ENCODE data around the gene MACROD2. TPM values are rescaled to one million over a fixed set of nuclear protein-coding genes. Genes with fewer than 3 reads are reported as not detected.

Gene MACROD2
- total RNA-seq, 1 experiment from 2014 or later, result 1.6 TPM

- peaks cover 0 to 9% (median 5%) of the 10 kb centered on the region in 3 experiments; a peak in 3 of 7 replicates for H3K36me3 Mint-ChIP-seq (ENCODE audit: insufficient read depth in 1 of 3, low read depth in 3 of 3)
- WGBS (ENCODE audit: extremely low coverage, insufficient read length, low lambda C conversion rate), result no CpG with 5 or more reads among the region's 3 CpGs
- no peaks in the 10 kb centered on the region for H3K79me2 ChIP-seq (ENCODE audit: insufficient read depth, low read length)
- H2AK5ac ChIP-seq (ENCODE audit: insufficient read length, low read length), result no peak overlapping the region
- no peaks in the 10 kb centered on the region for H3K27me3 ChIP-seq (ENCODE audit: insufficient read depth, low read length)
- no peak overlapping the region for H2BK120ac ChIP-seq (ENCODE audit: low read depth, low read length, poor library complexity, severe bottlenecking)
- no peak overlapping the region for H3T11ph ChIP-seq (ENCODE audit: low read length)
- H3K23me2 ChIP-seq (ENCODE audit: insufficient read length, low read depth, low read length, poor library complexity, severe bottlenecking), result no peaks in the 10 kb centered on the region
- no peaks in the 10 kb centered on the region for H4K20me1 ChIP-seq (ENCODE audit: control insufficient read depth, insufficient read depth, insufficient read length)
- no peak overlapping the region for H4K5ac ChIP-seq (ENCODE audit: insufficient read length, low read depth, low read length)
- H3K23ac ChIP-seq (ENCODE audit: insufficient read length, low read depth, low read length), result no peak overlapping the region
- H3K4me1 Mint-ChIP-seq, result peaks cover 24 to 26% of the 10 kb centered on the region in 2 experiments
- H3K4ac ChIP-seq (ENCODE audit: low read depth, low read length), result no peak overlapping the region
- no peak for TF ChIP-seq CTCF (conservative IDR thresholded peaks at IDR 0.05)
- H2AFZ ChIP-seq (ENCODE audit: low read length), result no peak overlapping the region
- no peaks in the 10 kb centered on the region for H3K4me1 ChIP-seq (ENCODE audit: insufficient read depth, low read length)
- H3K27ac Mint-ChIP-seq, result peak overlapping the region; percentile 11 to 82 (median 81); a peak in 5 of 7 replicates
- H3K27me3 Mint-ChIP-seq (ENCODE audit: low read depth), result no peaks in the 10 kb centered on the region
- H3K56ac ChIP-seq (ENCODE audit: insufficient read length, low read depth, low read length), result no peak overlapping the region
- H4K8ac ChIP-seq (replicated peaks; ENCODE audit: insufficient read length, low read depth, low read length), result no peak overlapping the region
- H3K4me3 Mint-ChIP-seq, result no peak overlapping the region
- no peak overlapping the region for H3K27ac ChIP-seq (ENCODE audit: insufficient read length, low read depth, low read length)
- H3K79me1 ChIP-seq (ENCODE audit: insufficient read depth, low read depth, low read length, poor library complexity, severe bottlenecking), result no peaks in the 10 kb centered on the region
- peaks cover 3 to 7% of the 10 kb centered on the region in 2 experiments; a peak in 4 of 5 replicates for H3K9me3 Mint-ChIP-seq
- no peaks in the 10 kb centered on the region for H3K9me3 ChIP-seq (ENCODE audit: control insufficient read depth, low read depth, low read length)
- no peak overlapping the region for H3K4me2 ChIP-seq (ENCODE audit: insufficient read depth, insufficient read length, low read length)
- no peak overlapping the region for H2BK15ac ChIP-seq (ENCODE audit: low read depth, low read length)
- no peak overlapping the region for H4K91ac ChIP-seq (ENCODE audit: insufficient read length, low read depth, low read length)
- H3K18ac ChIP-seq (ENCODE audit: insufficient read length, low read depth, low read length), result no peak overlapping the region
- DNase-seq, result no peak
- H3K9ac ChIP-seq (ENCODE audit: extremely low read depth, insufficient read length, low read length), result no peak overlapping the region
- H3K14ac ChIP-seq (ENCODE audit: insufficient read depth, low read length), result no peak overlapping the region
- H2BK12ac ChIP-seq (ENCODE audit: insufficient read length, low read depth, low read length), result no peak overlapping the region
- no peak overlapping the region for H2BK5ac ChIP-seq (ENCODE audit: insufficient read length, low read length)
- H2BK20ac ChIP-seq (ENCODE audit: low read depth, low read length, poor library complexity, severe bottlenecking), result no peak overlapping the region
These were observed 1501.3 kb downstream of the MACROD2 start for GRCh38 chr20:15496501-15497039.

Measured in H9 (cell line).